ENCODE results near the gene RTN4R.
"Not testable (repeated sequence)": the region's sequence is repeated elsewhere in the genome, so short reads cannot be mapped to it uniquely, and the experiment has no call there.

GRCh38 chr22:20305230-20305893 lies 37.2 kb upstream of the RTN4R start:
- not testable (repeated sequence) for TF ChIP-seq CTCF, POLR2A (IDR thresholded peaks at IDR 0.05)
